HepG2 (cell line): ENCODE measurements around the gene COL4A2. TPM values are rescaled to one million over a fixed set of nuclear protein-coding genes. Genes with fewer than 3 reads are reported as not detected.

ENCODE experiments used
- ATAC-seq: fragments of 200-7000 bp; cut with Tn5 transposase; 3 replicates; pipeline ENCODE4 v1.9.1; 2020; ENCODE audit warnings: mild to moderate bottlenecking, moderate library complexity
- BruUV-seq: library from RNA; stranded (reverse); fragments of 400-500 nt; replicated peaks from 2 replicates; lab custom pipeline; 2021; lab: Mats Ljungman, UMichigan
- CTCF ChIA-PET: fragments of 300-600 bp; formaldehyde crosslinking; extraction: SDS; loops from one replicate; lab custom pipeline; 2021; ENCODE audit warnings: low total read pairs, inconsistent platforms, low intra/inter-chr PET ratio; lab: Yijun Ruan, JAX
- POLR2A ChIA-PET: fragments of 350-600 bp; sonication (Branson Sonifier 250); formaldehyde crosslinking; loops from one replicate; lab custom pipeline; 2020; ENCODE audit warnings: antibody characterized with exemption, inconsistent platforms; lab: Yijun Ruan, JAX
- DNase-seq: peaks from one replicate; pipeline ENCODE4 v3.0.0-alpha.2; 2015; ENCODE audit warnings: low spot score
- FAIRE-seq: peaks from 3 replicates; lab custom pipeline; 2011; peaks lifted over from hg19 to GRCh38; lab: Jason Lieb, UNC
- H2AFZ ChIP-seq: one replicate; pipeline ENCODE4 v1.6.1; 2011; ENCODE audit warnings: low read length, inconsistent platforms
- H3K27ac ChIP-seq: fragments of 300-600 bp; 3 replicates; pipeline ENCODE4 v1.8.0; 2011; ENCODE audit warnings: mixed run types, mild to moderate bottlenecking, mixed read lengths, low read length, inconsistent platforms; ENCODE audit not compliant: insufficient read depth; ENCODE audit errors: extremely low read length
- H3K27me3 ChIP-seq, 2 experiments: fragments of 200-600 bp in 1 of 2; 2 replicates in 1 of 2; 3 replicates in 1 of 2; pipeline versions ENCODE4 v1.6.0 to v1.8.0; 2011; ENCODE audit warnings: low read length in 2 of 2, mild to moderate bottlenecking in 2 of 2, moderate library complexity in 2 of 2, inconsistent platforms in 1 of 2; ENCODE audit not compliant: insufficient read depth in 2 of 2, control insufficient read depth in 1 of 2
- H3K36me3 ChIP-seq, 2 experiments: fragments of 200-600 bp in 1 of 2; replicated peaks in 1 of 2; 2 replicates in 1 of 2; 3 replicates in 1 of 2; pipeline versions ENCODE4 v1.5.1 to v1.8.0; 2011; ENCODE audit warnings: low read length in 2 of 2, inconsistent platforms in 1 of 2; ENCODE audit not compliant: insufficient read depth in 2 of 2, control insufficient read depth in 1 of 2
- H3K4me1 ChIP-seq: 2 replicates; pipeline ENCODE4 v1.5.1; 2012; ENCODE audit warnings: low read length, inconsistent platforms; ENCODE audit not compliant: insufficient read depth
- H3K4me2 ChIP-seq: 2 replicates; pipeline ENCODE4 v1.6.0; 2011; ENCODE audit warnings: low read depth, low read length, inconsistent platforms
- H3K4me3 ChIP-seq, 3 experiments: fragments of 200-600 bp in 1 of 3; sonication (generic), shearing (Covaris generic) in 1 of 3; replicated peaks in 1 of 3; 2 replicates each; pipeline ENCODE4 v1.5.1; 2011 to 2016; ENCODE audit warnings: low read length in 3 of 3, inconsistent platforms in 2 of 3, low read depth in 2 of 3, mild to moderate bottlenecking in 2 of 3, control low read depth in 1 of 3, mixed read lengths in 1 of 3; ENCODE audit not compliant: insufficient read depth in 1 of 3
- H3K79me2 ChIP-seq: one replicate; pipeline ENCODE4 v1.6.1; 2011; ENCODE audit warnings: low read length, inconsistent platforms; ENCODE audit not compliant: insufficient read depth
- H3K9ac ChIP-seq: 2 replicates; pipeline ENCODE4 v1.6.0; 2011; ENCODE audit warnings: mild to moderate bottlenecking, low read depth, low read length, inconsistent platforms; ENCODE audit not compliant: insufficient read depth
- H3K9me3 ChIP-seq: 2 replicates; pipeline ENCODE4 v1.5.1; 2012; ENCODE audit warnings: mild to moderate bottlenecking, low read length
- H4K20me1 ChIP-seq: 2 replicates; pipeline ENCODE4 v1.6.0; 2011; ENCODE audit warnings: inconsistent platforms, mild to moderate bottlenecking, low read length, moderate library complexity; ENCODE audit not compliant: insufficient read depth
- KLF12 ChIP-seq: sonication (generic); formaldehyde crosslinking; IDR thresholded peaks from 2 replicates; pipeline ENCODE4 v1.4.0; 2020; ENCODE audit warnings: missing genetic modification reagents, borderline replicate concordance
- MBD4 ChIP-seq: IDR thresholded peaks from 2 replicates; pipeline ENCODE4 v1.6.1; 2012; ENCODE audit warnings: low read length, inconsistent platforms, borderline replicate concordance
- NAIF1 ChIP-seq: sonication (generic); formaldehyde crosslinking; IDR thresholded peaks from 2 replicates; pipeline ENCODE4 v1.5.0; 2020; ENCODE audit warnings: mild to moderate bottlenecking, missing genetic modification reagents, borderline replicate concordance
- ZFP37 ChIP-seq: sonication (generic); formaldehyde crosslinking; IDR thresholded peaks from 2 replicates; pipeline ENCODE4 v1.4.0; 2020; ENCODE audit warnings: missing genetic modification reagents, borderline replicate concordance
- ZNF558 ChIP-seq: sonication (generic); formaldehyde crosslinking; IDR thresholded peaks from 2 replicates; pipeline ENCODE4 v1.9.0; 2022; ENCODE audit warnings: mild to moderate bottlenecking, missing genetic modification reagents, borderline replicate concordance
- WGBS: methylation state at CpG from one replicate; pipeline ENCODE4 v1.1.6; 2017; ENCODE audit warnings: low lambda C conversion rate; 5-methylcytosine and 5-hydroxymethylcytosine counted together
- in situ Hi-C: cut with HindIII; loops from 2 replicates; pipeline ENCODE4 v1.10.0; 2017; ENCODE audit warnings: low pct_unique_long_range_greater_than_20kb; ENCODE audit not compliant: extremely low pct_ligation_motif_present
- intact Hi-C: fragments of 100-400 bp; cut with micrococcal nuclease; formaldehyde crosslinking; loops from one replicate; pipeline ENCODE4 v1.10.0; 2022; ENCODE audit not compliant: unreplicated experiment
- polyA plus RNA-seq, 8 experiments: library from polyadenylated mRNA; depleted of rRNA in 3 of 8; stranded (reverse) in 7 of 8; unstranded in 1 of 8; fragments of >200 nt; fragmentation: Illumina TruSeq in 4 of 8; extraction: Trizol in 4 of 8; gene quantifications; 2 replicates each; pipeline versions ENCODE4 v1.2.1 to v1.2.3, GENCODE V29; 2011 to 2016; ENCODE audit warnings: low read depth in 4 of 8, missing spikeins in 1 of 8, mixed read lengths in 1 of 8; ENCODE audit not compliant: insufficient read depth in 1 of 8
- total RNA-seq, 5 experiments: library from RNA; depleted of rRNA; stranded (reverse); fragments of >200 nt; fragmentation: Illumina TruSeq; extraction: Trizol; gene quantifications; 2 replicates each; pipeline ENCODE4 v1.2.3, GENCODE V29; 2016; ENCODE audit warnings: low read depth in 1 of 5
- TF ChIP-seq, protein P1 (sequence below): sonication (generic); formaldehyde crosslinking; IDR thresholded peaks from 2 replicates; pipeline ENCODE4 v1.5.1; 2020; ENCODE audit warnings: missing genetic modification reagents, mild to moderate bottlenecking, borderline replicate concordance
- TF ChIP-seq, protein P2 (sequence below): IDR thresholded peaks from 2 replicates; pipeline ENCODE4 v1.6.1; 2016; ENCODE audit warnings: low read depth, borderline replicate concordance
- TF ChIP-seq, protein P3 (sequence below): IDR thresholded peaks from 2 replicates; pipeline ENCODE4 v1.6.1; 2012; ENCODE audit warnings: low read length, improper control_type of control experiment
- TF ChIP-seq, protein P4 (sequence below): fragments of 450-650 bp; IDR thresholded peaks from 2 replicates; pipeline ENCODE4 v1.6.1; 2016
- TF ChIP-seq, protein P5 (sequence below): IDR thresholded peaks from 2 replicates; pipeline ENCODE4 v1.6.1; 2016; ENCODE audit warnings: missing genetic modification reagents, missing compliant biosample characterization

COL4A2 gene
- total and polyA plus RNA-seq, 2 of the 13 experiments (the other 11 are each of a cell fraction or from before 2014, with no cell fraction given): 0.22 to 1.9 TPM

DNA sequence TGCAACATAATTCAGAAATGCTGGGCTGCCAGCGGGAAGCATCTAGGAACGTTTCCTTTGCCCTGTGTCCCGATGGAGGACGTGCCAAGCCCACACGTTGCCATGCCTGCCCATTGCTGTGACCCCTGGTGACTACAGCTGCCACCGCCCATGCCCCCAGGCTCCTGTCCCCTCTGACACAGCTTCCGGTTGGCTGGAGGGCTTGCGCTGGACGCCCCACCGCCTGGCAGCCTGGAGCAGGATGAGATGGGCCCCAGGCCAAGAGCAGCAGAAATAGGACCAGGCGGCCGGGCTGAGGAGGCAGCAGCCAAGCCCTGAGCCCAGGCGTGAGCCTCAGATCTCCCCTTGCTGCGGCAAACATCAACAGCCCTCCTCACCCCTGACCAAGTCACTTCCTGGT, 125.9 kb downstream of the COL4A2 start (continued):
- TF ChIP-seq, protein P1, sequence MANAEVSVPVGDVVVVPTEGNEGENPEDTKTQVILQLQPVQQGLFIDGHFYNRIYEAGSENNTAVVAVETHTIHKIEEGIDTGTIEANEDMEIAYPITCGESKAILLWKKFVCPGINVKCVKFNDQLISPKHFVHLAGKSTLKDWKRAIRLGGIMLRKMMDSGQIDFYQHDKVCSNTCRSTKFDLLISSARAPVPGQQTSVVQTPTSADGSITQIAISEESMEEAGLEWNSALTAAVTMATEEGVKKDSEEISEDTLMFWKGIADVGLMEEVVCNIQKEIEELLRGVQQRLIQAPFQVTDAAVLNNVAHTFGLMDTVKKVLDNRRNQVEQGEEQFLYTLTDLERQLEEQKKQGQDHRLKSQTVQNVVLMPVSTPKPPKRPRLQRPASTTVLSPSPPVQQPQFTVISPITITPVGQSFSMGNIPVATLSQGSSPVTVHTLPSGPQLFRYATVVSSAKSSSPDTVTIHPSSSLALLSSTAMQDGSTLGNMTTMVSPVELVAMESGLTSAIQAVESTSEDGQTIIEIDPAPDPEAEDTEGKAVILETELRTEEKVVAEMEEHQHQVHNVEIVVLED (CRISPR knock-in tag): no peak
- TF ChIP-seq, protein P2, sequence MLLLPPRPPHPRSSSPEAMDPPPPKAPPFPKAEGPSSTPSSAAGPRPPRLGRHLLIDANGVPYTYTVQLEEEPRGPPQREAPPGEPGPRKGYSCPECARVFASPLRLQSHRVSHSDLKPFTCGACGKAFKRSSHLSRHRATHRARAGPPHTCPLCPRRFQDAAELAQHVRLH: no peak
- no peak for TF ChIP-seq NAIF1
- no peak for TF ChIP-seq ZNF558 (CRISPR knock-in tag)

DNA sequence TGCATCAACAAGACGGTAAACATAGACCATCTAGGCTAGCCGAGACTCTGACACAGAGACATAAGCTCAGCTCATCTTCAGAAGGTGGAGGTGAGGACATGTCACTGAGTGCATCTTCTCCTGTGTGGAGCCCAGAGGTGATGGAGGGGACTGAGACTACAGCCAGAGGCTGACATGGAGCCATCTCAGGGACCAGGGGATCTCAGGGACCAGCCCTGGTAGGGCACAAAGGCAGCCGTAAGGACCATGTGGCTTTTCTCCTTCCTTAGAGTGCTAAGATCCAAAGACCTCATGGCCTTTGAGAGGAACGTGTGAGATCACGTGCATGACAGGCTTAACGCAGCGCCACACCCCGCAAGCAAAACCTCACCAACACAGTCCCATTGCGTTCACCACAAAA, 127.5 kb downstream of the COL4A2 start:
- TF ChIP-seq ZFP37 (CRISPR knock-in tag) (no peak), KLF12 (no peak), MBD4 (no peak)
- TF ChIP-seq, protein P3, sequence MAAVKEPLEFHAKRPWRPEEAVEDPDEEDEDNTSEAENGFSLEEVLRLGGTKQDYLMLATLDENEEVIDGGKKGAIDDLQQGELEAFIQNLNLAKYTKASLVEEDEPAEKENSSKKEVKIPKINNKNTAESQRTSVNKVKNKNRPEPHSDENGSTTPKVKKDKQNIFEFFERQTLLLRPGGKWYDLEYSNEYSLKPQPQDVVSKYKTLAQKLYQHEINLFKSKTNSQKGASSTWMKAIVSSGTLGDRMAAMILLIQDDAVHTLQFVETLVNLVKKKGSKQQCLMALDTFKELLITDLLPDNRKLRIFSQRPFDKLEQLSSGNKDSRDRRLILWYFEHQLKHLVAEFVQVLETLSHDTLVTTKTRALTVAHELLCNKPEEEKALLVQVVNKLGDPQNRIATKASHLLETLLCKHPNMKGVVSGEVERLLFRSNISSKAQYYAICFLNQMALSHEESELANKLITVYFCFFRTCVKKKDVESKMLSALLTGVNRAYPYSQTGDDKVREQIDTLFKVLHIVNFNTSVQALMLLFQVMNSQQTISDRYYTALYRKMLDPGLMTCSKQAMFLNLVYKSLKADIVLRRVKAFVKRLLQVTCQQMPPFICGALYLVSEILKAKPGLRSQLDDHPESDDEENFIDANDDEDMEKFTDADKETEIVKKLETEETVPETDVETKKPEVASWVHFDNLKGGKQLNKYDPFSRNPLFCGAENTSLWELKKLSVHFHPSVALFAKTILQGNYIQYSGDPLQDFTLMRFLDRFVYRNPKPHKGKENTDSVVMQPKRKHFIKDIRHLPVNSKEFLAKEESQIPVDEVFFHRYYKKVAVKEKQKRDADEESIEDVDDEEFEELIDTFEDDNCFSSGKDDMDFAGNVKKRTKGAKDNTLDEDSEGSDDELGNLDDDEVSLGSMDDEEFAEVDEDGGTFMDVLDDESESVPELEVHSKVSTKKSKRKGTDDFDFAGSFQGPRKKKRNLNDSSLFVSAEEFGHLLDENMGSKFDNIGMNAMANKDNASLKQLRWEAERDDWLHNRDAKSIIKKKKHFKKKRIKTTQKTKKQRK: no peak
- TF ChIP-seq, protein P4, sequence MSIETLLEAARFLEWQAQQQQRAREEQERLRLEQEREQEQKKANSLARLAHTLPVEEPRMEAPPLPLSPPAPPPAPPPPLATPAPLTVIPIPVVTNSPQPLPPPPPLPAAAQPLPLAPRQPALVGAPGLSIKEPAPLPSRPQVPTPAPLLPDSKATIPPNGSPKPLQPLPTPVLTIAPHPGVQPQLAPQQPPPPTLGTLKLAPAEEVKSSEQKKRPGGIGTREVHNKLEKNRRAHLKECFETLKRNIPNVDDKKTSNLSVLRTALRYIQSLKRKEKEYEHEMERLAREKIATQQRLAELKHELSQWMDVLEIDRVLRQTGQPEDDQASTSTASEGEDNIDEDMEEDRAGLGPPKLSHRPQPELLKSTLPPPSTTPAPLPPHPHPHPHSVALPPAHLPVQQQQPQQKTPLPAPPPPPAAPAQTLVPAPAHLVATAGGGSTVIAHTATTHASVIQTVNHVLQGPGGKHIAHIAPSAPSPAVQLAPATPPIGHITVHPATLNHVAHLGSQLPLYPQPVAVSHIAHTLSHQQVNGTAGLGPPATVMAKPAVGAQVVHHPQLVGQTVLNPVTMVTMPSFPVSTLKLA: peak; percentile 39; the same call in 1 of the 2 replicates
- TF ChIP-seq, protein P5, sequence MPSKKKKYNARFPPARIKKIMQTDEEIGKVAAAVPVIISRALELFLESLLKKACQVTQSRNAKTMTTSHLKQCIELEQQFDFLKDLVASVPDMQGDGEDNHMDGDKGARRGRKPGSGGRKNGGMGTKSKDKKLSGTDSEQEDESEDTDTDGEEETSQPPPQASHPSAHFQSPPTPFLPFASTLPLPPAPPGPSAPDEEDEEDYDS (CRISPR knock-in tag): no peak
- H4K20me1 ChIP-seq: no peaks in the 10 kb centered on the region
- no peaks in the 10 kb centered on the region for H3K9me3 ChIP-seq
- no peaks in the 10 kb centered on the region for H3K4me1 ChIP-seq
- H3K4me3 ChIP-seq: no peak overlapping the region
- H3K27ac ChIP-seq: no peak overlapping the region
- ChIA-PET POLR2A (no interaction called here), CTCF (no interaction called here)
- no peak for DNase-seq
- FAIRE-seq: no peak
- H3K4me2 ChIP-seq: no peak overlapping the region
- H2AFZ ChIP-seq: no peak overlapping the region
- H3K79me2 ChIP-seq: no peaks in the 10 kb centered on the region
- no peak for ATAC-seq
- in situ Hi-C loops (no loop called here), intact Hi-C loops (no loop called here)
- H3K27me3 ChIP-seq: peaks cover 7 to 60% of the 10 kb centered on the region in 2 experiments; a peak in 4 of 5 replicates
- no peaks in the 10 kb centered on the region for H3K36me3 ChIP-seq
- H3K9ac ChIP-seq: no peak overlapping the region
- BruUV-seq: no TSS peak
- 47% methylated on average over 6 of the region's 9 CpGs for WGBS
